ENCODE results near the gene BMS1.
"Not testable (repeated sequence)": the region's sequence is repeated elsewhere in the genome, so short reads cannot be mapped to it uniquely, and the experiment has no call there.

The BMS1 gene, protein sequence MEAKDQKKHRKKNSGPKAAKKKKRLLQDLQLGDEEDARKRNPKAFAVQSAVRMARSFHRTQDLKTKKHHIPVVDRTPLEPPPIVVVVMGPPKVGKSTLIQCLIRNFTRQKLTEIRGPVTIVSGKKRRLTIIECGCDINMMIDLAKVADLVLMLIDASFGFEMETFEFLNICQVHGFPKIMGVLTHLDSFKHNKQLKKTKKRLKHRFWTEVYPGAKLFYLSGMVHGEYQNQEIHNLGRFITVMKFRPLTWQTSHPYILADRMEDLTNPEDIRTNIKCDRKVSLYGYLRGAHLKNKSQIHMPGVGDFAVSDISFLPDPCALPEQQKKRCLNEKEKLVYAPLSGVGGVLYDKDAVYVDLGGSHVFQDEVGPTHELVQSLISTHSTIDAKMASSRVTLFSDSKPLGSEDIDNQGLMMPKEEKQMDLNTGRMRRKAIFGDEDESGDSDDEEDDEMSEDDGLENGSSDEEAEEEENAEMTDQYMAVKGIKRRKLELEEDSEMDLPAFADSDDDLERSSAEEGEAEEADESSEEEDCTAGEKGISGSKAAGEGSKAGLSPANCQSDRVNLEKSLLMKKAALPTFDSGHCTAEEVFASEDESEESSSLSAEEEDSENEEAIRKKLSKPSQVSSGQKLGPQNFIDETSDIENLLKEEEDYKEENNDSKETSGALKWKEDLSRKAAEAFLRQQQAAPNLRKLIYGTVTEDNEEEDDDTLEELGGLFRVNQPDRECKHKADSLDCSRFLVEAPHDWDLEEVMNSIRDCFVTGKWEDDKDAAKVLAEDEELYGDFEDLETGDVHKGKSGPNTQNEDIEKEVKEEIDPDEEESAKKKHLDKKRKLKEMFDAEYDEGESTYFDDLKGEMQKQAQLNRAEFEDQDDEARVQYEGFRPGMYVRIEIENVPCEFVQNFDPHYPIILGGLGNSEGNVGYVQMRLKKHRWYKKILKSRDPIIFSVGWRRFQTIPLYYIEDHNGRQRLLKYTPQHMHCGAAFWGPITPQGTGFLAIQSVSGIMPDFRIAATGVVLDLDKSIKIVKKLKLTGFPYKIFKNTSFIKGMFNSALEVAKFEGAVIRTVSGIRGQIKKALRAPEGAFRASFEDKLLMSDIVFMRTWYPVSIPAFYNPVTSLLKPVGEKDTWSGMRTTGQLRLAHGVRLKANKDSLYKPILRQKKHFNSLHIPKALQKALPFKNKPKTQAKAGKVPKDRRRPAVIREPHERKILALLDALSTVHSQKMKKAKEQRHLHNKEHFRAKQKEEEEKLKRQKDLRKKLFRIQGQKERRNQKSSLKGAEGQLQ

DNA sequence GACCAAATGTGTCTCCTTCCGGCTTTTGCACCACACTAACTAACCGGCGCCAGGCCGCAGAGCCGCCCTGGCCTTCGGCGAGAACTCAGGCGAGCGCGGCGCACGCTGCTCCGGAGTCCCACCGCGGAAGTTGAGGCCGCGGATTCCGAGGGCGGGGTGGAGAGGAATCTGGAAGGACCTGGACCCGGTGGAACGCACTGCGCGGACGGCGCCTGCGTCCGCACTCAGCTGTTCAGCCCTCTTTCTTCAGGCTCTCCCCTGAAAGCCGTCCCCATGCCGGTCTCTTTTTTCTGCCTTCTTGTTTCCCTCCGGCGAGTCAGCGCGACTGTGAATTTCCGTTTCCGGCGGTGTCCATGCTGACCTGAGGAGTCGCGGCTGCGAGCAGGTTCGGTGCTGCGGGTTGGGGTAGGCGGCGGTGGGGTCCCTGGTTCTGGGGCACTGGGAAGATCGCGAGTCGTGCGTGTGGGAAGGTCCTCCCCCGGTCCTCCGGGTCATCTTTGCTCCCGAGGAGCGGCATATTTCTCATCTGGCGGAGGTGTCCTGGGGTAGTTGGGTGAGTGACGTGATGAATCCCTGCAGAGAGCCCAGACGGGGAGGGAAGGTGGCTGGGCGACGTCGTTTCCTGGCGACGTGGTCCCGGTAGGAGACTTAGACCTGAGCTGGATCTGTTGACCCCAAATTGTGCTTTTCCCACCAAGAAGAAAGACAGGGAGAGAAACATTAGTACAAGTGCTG lies at the start of gene BMS1:
BMS1 (plus strand) TSS at position 350 of the 735 bp plus-strand sequence. CDS start 1,600 bp downstream, outside the sequence.
- DNase-seq = peak; percentile 96

DNA sequence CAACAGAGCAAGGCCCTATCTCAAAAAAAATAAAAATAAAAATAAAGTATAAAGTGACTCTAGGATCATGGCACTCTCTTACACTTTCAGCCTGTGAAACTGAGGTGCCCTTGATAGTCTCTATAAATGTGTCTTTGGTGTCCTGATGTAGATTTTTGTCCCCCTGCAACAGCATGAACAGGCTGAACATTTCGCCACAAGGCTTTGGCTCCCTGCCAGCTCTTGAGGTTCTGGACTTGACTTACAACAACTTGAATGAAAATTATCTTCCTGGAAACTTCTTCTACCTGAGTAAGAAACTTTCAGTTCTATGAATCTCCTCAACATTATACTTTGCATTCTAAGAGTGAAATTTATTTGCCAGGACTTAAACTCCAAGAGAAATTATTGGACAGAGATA lies 48.1 kb upstream of the BMS1 start:
- DNase-seq = peak; percentile 73

DNA sequence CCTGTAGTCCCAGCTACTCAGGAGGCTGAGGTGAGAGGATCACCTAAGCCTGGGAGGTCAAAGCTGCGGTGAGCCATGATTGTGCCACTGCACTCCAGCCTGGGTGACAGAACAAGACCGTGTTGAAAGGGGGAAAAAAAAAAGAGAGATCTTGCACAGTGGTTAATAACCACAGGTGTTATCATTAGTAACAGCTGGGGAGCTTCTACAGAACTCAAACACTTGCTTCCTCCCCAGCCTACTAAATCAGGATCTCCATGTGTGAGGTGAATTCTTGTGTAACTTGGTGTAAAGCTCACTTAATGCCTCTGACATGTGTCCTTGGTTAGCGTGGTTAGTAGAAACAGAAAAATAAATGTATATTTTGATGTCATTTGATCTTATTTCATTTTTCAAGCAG lies 43.9 kb upstream of the BMS1 start:
- DNase-seq = peak; percentile 90

DNA sequence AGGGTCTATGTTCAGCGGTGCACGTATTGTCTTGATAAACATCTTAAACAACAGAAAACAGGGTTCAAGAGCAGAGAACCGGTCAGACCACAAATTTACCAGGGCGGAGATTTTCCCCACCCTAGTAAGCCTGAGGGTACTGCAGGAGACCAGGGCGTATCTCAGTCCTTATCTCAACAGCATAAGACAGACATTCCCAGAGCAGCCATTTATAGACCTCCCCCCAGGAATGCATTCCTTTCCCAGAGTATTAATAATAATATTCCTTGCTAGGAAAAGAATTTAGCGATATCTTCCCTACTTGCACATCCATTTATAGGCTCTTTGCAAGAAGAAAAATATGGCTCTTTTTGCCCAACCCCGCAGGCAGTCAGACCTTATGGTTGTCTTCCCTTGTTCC lies 41.1 kb upstream of the BMS1 start:
- not testable (repeated sequence) for DNase-seq

DNA sequence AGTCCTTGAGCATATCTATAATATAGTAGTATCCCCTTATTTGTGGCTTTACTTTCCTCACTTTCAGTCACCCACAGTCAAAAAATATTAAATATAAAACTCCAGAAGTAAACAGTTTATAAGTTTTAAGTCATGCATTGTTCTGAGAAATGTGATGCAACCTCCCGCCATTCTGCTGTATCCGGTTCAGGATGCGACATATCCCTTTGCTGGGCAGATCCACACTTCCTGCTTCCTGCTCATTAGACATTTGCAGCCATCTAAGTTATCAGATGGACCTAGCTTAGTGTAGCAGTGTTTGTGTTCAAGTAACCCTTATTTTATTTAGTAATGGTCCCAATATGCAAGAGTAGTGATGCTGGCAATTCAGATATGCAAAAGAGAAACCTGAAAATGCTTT lies 38.9 kb upstream of the BMS1 start:
- DNase-seq = no peak

DNA sequence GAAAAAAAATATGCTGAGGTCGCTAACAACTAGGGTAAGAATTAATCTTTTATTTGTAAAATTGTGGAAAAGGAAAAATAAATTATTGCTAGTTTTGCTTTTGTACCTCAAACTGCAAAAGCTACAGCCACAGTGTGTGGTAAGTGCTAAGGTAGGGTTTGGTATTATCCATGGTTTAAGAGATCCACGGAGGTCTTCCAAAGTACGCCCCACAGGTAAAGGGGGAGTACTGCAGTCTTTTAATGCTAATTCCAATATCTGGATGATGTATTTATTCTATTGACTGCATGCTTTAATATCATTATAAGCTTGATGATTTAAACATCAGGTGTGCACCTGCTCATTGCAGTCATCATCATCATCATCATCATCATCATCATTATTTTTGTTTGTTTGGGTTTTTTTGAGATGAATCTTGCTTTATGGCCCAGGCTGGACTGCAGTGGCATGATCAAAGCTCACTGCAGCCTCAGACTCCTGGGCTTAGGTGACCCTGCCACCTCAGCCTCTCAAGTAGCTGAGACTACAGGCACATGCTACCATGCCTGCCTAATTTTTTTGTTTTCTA lies 38.4 kb upstream of the BMS1 start:
- DNase-seq = no peak

DNA sequence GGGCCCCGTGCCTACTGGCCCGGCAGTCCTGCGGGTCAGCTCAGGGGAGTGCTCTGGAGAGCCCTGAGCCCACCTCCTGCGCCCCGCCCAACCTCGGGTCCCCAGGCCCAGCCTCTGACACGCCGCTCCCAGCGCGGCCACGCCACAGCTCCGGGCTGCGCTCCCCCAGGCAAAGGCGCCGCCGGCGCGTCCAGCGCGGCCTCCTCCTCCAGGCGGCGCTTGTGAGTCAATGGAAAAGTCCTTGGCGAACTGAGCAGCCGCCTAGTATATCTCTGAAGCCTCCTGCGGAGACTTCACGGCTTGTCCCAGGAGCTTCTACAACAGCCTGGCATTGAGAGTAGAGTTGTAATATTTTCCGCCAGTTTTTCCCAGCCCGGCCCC lies 29.5 kb upstream of the BMS1 start:
- peak; percentile 86 for DNase-seq

DNA sequence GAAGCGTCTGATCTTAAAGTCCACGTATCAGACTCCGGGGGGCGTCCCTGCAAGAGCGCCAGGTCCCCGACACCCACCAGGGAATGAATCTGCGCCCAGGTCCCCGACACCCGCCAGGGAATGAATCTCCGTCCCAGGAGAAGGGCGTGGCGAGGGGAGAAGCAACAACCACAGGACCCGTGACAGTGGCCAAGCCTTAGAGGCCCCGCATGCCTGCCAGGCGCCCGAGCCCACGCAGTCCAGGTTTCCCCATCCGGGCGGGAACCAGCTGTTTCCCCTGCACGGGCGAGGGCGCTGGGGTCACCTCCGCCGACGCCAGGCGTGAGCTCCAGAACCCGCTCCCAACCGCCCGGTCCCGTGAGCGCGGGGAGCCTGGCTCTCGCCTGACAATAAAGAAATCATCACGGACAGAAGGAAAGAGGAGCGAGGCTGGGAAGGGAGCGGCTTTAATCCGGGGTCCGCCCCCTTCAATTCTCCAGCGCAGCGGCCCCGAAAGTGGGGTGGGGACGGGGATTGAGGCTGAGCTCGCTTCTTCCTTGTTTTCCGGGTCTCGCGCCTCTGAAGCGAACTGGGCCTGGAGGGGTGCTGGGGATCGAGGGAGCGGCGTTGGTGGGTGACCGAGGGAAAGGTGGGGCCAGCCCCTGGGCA lies 29.0 kb upstream of the BMS1 start:
- DNase-seq = peak; percentile 22

DNA sequence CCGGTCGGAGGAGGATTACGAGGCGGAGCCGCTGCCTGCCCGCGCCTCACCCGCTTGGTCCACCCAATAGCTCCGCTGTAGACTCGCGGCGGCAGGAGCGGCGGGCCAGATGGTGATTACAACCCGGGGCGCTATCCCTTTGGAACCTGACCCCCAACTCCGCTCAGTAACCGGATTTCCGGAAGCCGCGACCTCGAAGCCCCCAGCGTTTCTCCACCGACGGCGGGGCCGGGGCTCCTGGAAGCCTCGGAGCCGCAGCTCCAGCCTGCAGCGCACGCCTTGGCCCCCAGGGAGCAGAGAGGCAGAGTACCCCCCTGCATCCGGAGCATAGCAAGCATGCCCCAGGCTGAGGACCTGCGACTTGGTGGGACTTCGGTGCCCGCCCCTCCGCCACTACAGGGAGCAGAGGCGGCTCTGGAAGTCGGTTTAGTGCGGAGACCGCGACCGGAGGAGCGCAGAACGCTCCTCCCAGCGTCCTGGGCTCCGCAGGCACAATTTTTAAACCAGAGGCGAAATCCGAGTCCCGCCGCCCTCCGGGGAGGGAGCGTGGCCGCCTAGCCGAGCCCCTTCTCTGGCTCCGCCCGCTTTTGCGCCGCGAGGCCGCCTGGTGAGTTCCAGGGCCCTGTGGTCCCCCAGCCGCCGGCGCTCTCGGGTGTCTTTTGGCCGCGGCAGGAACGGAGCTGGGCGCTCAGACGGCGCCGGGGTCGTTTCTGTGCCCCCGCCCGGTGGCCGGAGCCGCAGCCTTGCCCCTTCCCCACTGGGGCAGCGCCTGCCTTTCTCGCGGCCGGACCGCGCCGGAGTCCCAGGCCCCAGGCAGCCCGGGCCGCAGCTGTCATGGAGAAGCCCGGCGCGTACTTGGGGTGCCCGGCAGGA lies 28.2 kb upstream of the BMS1 start:
- peak; percentile 54 for DNase-seq

DNA sequence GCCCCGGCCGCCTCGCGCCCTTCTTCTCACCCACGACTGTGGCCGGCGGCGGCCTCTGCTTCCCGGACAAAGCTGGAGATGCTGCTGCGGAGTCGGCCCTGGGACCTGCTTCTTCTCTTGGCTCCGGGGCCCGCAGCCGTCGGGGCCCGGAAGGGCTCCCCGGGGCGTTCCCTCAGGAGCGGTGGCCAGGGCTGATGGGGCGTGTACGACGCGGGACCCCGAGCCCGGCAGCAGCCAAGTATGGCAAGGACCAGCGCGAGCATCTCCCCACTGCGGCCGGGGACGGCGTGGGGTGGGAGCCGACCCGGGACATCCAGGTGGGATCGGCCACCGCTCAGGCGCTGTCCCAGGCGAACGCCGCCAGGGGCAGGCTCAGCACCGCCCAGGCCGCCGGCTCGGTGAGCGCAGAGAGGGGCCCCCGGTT lies 27.6 kb upstream of the BMS1 start:
- DNase-seq = peak; percentile 18

DNA sequence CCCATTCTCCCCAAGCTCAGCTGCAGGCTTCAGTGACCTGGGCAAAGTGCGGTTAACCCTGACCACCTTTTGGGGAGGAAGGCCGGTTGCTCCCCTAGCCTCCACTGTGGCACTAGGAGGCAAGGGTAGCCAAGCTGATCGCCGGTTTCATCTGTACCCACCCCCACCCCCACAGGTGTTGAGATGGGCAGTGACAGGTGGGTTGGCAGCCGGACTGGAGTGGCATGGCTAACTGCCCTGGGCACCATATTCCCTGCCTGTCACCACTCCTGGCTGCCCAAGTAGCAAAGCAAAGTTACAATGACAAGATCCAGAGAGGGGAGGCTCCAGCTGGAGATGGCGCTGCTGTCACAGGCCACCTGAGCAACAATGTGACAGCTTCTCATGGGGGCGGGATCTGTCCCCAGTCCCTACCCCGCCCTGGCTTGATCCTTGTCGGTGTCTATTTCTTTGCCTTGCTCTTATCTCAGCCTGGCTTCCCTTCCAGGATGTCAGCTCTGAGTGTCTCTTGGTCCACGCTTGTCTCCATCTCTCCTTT lies 27.0 kb upstream of the BMS1 start:
- no peak for DNase-seq

DNA sequence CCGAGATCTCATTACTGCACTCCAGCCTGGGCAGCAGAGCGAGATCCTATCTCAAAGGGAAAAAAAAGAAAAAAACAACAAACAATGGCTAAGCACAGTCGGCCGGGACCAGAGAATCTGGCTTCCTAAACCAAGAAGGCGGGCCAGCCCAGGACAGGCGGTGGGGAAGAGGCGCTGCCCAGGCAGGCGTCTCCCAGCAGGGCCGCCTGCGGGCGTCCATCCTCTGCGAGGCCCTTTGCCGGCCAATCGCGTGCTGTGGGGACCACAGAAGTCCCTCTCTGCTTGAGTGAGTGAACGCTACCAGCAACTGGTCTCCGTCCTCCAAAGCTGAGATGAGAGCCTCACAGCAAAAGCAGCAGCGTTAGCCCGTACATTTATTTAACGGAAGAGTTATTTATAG lies 14.7 kb upstream of the BMS1 start:
- DNase-seq = no peak

DNA sequence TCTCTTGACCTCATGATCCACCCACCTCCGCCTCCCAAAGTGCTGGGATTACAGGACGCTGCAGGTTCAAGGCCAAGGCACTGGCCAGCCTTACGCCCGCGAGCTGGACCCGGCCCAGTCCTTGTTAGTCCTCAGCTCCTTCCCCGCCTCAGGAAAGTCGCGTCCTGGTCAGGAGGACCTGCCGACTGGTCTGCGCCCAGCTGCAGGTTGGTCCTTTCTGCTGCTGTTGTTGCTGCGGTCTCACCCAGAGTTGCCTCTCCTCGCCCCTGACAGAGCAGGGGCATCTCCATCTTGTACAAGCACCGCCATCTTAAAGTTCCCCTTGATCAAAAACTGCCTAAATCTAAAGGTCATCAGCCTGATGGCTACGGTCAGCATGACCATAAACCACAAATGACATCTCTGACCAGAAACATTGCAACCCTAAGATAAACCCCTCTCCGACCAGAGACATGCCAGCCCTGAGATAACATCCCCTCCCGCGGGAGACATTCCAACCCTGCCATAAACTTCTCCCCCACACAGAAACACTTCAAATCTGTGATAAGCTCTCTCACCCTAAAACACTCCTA lies 13.9 kb upstream of the BMS1 start:
- DNase-seq = no peak

DNA sequence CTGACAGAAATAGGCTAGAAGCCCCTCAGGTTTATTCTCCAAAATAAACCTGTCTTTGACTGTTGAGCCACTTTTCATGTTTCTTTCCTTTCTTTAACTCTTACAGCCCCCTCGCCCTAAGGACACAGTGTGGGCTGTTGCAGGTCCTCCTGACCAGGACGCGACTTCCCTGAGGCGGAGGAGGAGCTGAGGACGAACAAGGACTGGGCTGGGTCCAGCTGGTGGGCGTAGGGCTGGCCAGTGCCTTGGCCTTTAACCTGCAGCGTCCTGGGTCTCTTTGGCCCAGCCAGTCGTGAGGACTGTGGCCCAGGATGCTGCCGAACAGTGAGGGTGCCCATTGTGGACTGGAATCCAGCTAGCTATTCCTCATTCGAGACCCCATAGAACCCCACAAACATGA lies 13.4 kb upstream of the BMS1 start:
- no peak for DNase-seq

DNA sequence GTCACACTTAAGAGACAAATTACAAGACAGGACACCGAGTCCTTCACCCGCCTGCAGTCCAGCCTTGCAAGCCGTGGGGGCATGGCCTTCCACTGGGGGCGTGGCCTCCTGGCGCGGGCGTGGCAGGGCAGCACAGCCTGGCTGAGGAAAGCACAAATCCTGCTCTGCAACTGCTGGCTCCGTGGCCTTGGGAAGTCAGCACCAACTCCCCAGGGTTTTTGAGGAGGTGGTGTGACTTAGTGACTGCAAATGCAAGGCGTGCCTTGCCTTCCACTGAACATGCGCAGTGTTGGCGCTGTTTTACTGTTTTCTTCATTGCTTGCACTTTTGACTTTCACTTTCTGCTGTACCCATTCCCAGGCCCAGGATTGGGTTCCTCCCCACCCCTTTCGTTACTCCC lies 12.9 kb upstream of the BMS1 start:
- DNase-seq = no peak

DNA sequence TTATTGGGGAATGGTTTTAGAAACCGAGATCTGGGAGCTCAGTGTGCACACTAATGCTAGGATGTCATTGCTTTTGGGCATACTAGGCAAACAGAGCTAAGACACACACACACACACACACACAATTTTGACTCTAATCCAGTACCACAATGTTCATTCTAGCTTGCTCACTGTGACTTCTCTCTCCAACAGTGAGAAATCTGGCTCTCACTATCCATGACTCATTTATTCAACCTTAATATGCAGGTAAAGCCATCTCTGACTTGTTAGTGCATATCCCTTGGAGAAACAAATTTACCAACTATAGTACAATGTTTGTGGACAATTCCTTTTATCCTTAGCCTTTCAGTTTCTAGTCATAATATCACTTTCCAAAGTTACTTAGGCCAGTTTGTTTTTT lies 5.9 kb upstream of the BMS1 start:
- DNase-seq = no peak

DNA sequence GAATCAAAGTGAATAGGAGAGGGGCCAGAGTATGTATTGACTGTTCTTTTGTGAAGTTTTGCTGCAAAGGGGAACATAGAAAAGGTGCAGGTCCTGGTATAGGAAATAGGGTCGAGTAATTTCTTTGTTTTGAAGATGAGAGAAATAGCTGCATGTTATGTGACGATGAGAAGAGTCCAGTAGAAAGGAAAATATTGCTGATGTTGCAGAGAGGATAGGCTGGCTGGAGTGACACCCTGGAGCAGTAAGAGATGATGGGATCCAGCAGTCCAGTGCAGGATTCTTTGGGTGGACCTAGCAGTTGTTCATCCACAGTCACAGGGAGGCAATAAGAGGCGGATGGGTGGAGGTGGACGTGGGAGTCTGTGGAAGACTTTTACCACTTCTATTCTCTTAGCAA lies 2.1 kb upstream of the BMS1 start:
- no peak for DNase-seq

DNA sequence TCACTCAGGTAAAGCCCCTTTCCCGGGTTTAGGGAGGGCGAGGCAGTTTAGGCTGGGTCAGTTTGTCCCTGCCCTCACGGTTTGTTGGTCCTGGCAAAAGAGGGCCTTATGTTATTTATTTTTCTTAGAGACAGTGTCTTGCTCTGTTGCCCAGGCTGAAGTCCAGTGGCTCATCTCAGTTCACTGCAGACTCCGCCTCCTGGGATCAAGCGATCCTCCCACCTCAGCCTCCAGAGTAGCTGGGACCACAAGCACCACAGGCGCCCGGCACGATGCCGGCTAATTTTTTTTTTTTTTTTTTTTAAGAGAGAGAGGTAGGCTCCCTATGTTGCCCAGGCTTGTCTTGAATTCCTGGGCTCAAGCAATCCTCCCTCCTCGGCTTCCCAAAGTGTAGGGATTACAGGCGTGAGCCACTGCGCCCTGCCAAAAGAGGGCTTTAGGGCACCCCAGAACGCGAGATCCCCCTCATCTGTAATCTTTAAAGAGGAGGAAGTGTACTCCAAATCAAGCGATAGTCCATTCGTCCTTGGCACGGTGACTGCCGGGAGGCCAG lies 626 bp upstream of the BMS1 start:
- peak; percentile 36 for DNase-seq

DNA sequence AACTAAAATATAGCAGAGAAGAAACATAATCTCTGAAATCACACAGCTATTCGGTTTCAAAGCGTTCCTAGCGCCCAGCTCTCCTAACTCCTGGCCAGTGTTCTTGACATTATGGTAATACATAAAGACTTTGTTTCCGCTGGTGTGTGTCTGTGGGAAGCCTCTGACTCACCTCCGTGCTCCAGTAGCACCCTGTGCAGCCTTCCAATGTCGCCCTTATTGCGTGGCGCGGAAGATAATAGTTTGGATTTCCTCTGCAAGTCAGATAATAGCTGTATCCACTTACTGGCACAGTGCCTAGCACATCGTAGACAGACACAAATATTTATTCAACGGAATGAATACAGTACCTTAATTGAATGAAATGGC lies 570 bp downstream of the BMS1 start:
- DNase-seq = peak; percentile 66

DNA sequence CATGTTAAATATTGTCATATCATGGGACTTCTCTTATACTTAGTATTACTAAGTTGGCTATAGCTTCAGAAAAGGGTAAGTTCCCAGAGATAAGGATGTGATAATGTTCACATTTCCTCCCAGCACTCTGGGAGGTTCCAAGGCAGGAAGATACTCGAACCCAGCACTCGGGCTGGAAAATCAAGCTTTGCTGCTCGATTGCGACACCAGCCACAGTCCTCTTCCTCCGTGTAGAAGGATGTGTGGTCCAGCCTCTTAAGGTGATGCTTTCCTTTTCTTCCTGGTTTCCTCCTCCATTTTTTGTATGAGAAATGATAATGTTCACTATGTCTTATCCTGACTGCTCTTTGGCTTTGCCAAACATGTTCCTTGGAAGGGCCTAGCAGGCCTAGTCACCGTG lies 3.2 kb downstream of the BMS1 start:
- no peak for DNase-seq
